Epithelial cell of esophagus (primary cell): Measurements from ENCODE around the gene CYTH2.

Experiments used
- DNase-seq: peaks from one replicate; pipeline ENCODE4 v3.0.0; 2010; ENCODE audit warnings: low read depth
- H3K4me3 ChIP-seq: 2 replicates; pipeline ENCODE4 v1.5.1; 2011; ENCODE audit warnings: mild to moderate bottlenecking, low read length, control low read depth
- CTCF ChIP-seq: IDR thresholded peaks from 2 replicates; pipeline ENCODE4 v1.5.1; 2011; ENCODE audit warnings: low read depth, mild to moderate bottlenecking, low read length, control low read depth, inconsistent platforms; ENCODE audit not compliant: insufficient read depth; ENCODE audit errors: missing control alignments

The CYTH2 gene

GRCh38 chr19:48445256-48445605 lies 23.9 kb upstream of the CYTH2 start:
- DNase-seq: peak; percentile 86
- H3K4me3 ChIP-seq: peak overlapping the region; percentile 99
- peak; percentile 57 for TF ChIP-seq CTCF

GRCh38 chr19:48445606-48446481 lies 23.3 kb upstream of the CYTH2 start, which contains the start of gene GRWD1:
TSS of gene GRWD1 (plus strand) at chr19:48445983. CDS start at chr19:48446006, 23 bp downstream.
- peak; percentile 3 for TF ChIP-seq CTCF
- peak within 1 kb of the TSS; percentile 99 for H3K4me3 ChIP-seq

GRCh38 chr19:48446579-48446978 lies 22.6 kb upstream of the CYTH2 start:
- TF ChIP-seq CTCF: no peak
- peak overlapping the region; percentile 99 for H3K4me3 ChIP-seq
- no peak for DNase-seq

More at GRCh38 chr19:48445606-48446481, 23.3 kb upstream of the CYTH2 start, which contains the start of gene GRWD1:
- DNase-seq: peak; percentile 98

GRCh38 chr19:48448563-48448962 lies 20.6 kb upstream of the CYTH2 start:
- TF ChIP-seq CTCF: no peak
- DNase-seq: no peak
- H3K4me3 ChIP-seq: no peak overlapping the region

GRCh38 chr19:48450441-48450840 lies 18.7 kb upstream of the CYTH2 start:
- no peak for DNase-seq
- no peak overlapping the region for H3K4me3 ChIP-seq
- no peak for TF ChIP-seq CTCF

GRCh38 chr19:48450863-48451262 lies 18.3 kb upstream of the CYTH2 start:
- TF ChIP-seq CTCF: no peak
- DNase-seq: no peak
- H3K4me3 ChIP-seq: no peak overlapping the region
